Activated CD8-positive, alpha-beta T cell treated with anti-CD3 and anti-CD28 coated beads for 36 hours (primary cell): ENCODE measurements around the gene CKS1B. TPM values are rescaled to one million over a fixed set of nuclear protein-coding genes. Genes with fewer than 3 reads are reported as not detected.

ENCODE experiments used
- ATAC-seq: fragments of 200-7000 bp; cut with Tn5 transposase; one replicate; pipeline ENCODE4 v1.10.0; 2021; ENCODE audit warnings: mild to moderate bottlenecking, moderate library complexity
- CTCF ChIA-PET: fragments of 350-600 bp; sonication (Branson Sonifier 250); formaldehyde crosslinking; loops from one replicate; lab custom pipeline; 2021; ENCODE audit warnings: antibody characterized with exemption; lab: Charles Lee
- POLR2A ChIA-PET: fragments of 350-600 bp; sonication (Branson Sonifier 250); formaldehyde crosslinking; loops from one replicate; lab custom pipeline; 2021; ENCODE audit warnings: antibody characterized with exemption; lab: Charles Lee
- DNase-seq: peaks from one replicate; pipeline ENCODE4 v3.0.0-alpha.2; 2020
- H3K27ac Mint-ChIP-seq: one replicate; pipeline ENCODE4 v1.8.0; 2021; ENCODE audit warnings: mild to moderate bottlenecking, mixed read lengths
- H3K27me3 Mint-ChIP-seq: one replicate; pipeline ENCODE4 v1.8.0; 2021; ENCODE audit warnings: mixed read lengths
- H3K36me3 Mint-ChIP-seq: one replicate; pipeline ENCODE4 v1.8.0; 2021; ENCODE audit warnings: low read depth, mixed read lengths
- H3K4me1 Mint-ChIP-seq: one replicate; pipeline ENCODE4 v1.8.0; 2021; ENCODE audit warnings: low read depth, mixed read lengths
- H3K4me3 Mint-ChIP-seq: one replicate; pipeline ENCODE4 v1.8.0; 2021; ENCODE audit warnings: mild to moderate bottlenecking, moderate library complexity, mixed read lengths
- H3K9me3 Mint-ChIP-seq: one replicate; pipeline ENCODE4 v1.8.0; 2021; ENCODE audit warnings: mixed read lengths
- intact Hi-C: fragments of 100-400 bp; cut with micrococcal nuclease; formaldehyde crosslinking; loops from one replicate; pipeline ENCODE4 v1.10.0; 2022
- total RNA-seq, 2 experiments: library from RNA; stranded (reverse); gene quantifications; one replicate each; pipeline ENCODE4 v1.2.3, GENCODE V29; 2021
- TF ChIP-seq, protein P1 (sequence below): fragments of 200-600 bp; IDR thresholded peaks from one replicate; pipeline ENCODE4 v1.8.0; 2022; ENCODE audit warnings: antibody characterized with exemption, mild to moderate bottlenecking

Gene CKS1B
- total RNA-seq, 2 experiments from 2014 or later, result 172 to 173 TPM

GRCh38 chr1:155009221-155009711, 34.8 kb downstream of the CKS1B start:
- H3K9me3 Mint-ChIP-seq, result no peaks in the 10 kb centered on the region
- H3K36me3 Mint-ChIP-seq, result peaks cover 3% of the 10 kb centered on the region
- DNase-seq, result no peak

GRCh38 chr1:155009742-155010141, 35.3 kb downstream of the CKS1B start:
- Mint-ChIP-seq H3K27ac (peak overlapping the region; percentile 50), H3K4me3 (peak overlapping the region; percentile 31), H3K36me3 (no peaks in the 10 kb centered on the region), H3K9me3 (no peaks in the 10 kb centered on the region), H3K4me1 (peaks cover 76% of the 10 kb centered on the region), H3K27me3 (no peaks in the 10 kb centered on the region)
- ChIA-PET POLR2A (no interaction called here), CTCF (interaction anchor here (1.2 to 1.9 kb wide), 2 partner anchors 10 to 16 kb away, joined by 4 to 5 read pairs; no protein-coding TSS in a partner anchor)
- intact Hi-C loops, result no loop called here
- ATAC-seq (no peak), DNase-seq (no peak)
- TF ChIP-seq, protein P1, sequence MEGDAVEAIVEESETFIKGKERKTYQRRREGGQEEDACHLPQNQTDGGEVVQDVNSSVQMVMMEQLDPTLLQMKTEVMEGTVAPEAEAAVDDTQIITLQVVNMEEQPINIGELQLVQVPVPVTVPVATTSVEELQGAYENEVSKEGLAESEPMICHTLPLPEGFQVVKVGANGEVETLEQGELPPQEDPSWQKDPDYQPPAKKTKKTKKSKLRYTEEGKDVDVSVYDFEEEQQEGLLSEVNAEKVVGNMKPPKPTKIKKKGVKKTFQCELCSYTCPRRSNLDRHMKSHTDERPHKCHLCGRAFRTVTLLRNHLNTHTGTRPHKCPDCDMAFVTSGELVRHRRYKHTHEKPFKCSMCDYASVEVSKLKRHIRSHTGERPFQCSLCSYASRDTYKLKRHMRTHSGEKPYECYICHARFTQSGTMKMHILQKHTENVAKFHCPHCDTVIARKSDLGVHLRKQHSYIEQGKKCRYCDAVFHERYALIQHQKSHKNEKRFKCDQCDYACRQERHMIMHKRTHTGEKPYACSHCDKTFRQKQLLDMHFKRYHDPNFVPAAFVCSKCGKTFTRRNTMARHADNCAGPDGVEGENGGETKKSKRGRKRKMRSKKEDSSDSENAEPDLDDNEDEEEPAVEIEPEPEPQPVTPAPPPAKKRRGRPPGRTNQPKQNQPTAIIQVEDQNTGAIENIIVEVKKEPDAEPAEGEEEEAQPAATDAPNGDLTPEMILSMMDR, result no peak

More at GRCh38 chr1:155009221-155009711, 34.8 kb downstream of the CKS1B start:
- H3K4me3 Mint-ChIP-seq, result peak overlapping the region; percentile 31
- peaks cover 77% of the 10 kb centered on the region for H3K4me1 Mint-ChIP-seq
- ChIA-PET CTCF (interaction anchor here (0.8 to 1.2 kb wide), 2 partner anchors 15 to 48 kb away, joined by 3 to 4 read pairs; partner anchors contain the start of gene PYGO2), POLR2A (interaction anchor here (0.6 to 4.0 kb wide), 3 partner anchors 7 to 22 kb away, joined by 3 to 24 read pairs (median 5); no protein-coding TSS in a partner anchor)
- H3K27ac Mint-ChIP-seq, result peak overlapping the region; percentile 50
- intact Hi-C loops, result no loop called here
- no peaks in the 10 kb centered on the region for H3K27me3 Mint-ChIP-seq
- TF ChIP-seq, protein P1, result no peak
- ATAC-seq, result no peak

GRCh38 chr1:155010211-155010918, 35.9 kb downstream of the CKS1B start:
- Mint-ChIP-seq H3K4me3 (peak overlapping the region; percentile 31), H3K36me3 (no peaks in the 10 kb centered on the region), H3K4me1 (peaks cover 72% of the 10 kb centered on the region), H3K27me3 (no peaks in the 10 kb centered on the region), H3K9me3 (no peaks in the 10 kb centered on the region), H3K27ac (peak overlapping the region; percentile 50)
- TF ChIP-seq, protein P1, result no peak
- ChIA-PET CTCF (interaction anchor here (1.1 to 1.9 kb wide), 4 partner anchors 9 to 81 kb away, joined by 3 to 5 read pairs (median 4); partner anchors contain the start of gene PYGO2), POLR2A (interaction anchor here (0.7 to 0.8 kb wide), 2 partner anchors 9 to 58 kb away, joined by 3 read pairs; no protein-coding TSS in a partner anchor)
- DNase-seq (peak; percentile 36), ATAC-seq (no peak)
- intact Hi-C loops, result no loop called here

- Mint-ChIP-seq H3K4me3 (no peak overlapping the region), H3K36me3 (peaks cover 3% of the 10 kb centered on the region), H3K27me3 (no peaks in the 10 kb centered on the region), H3K9me3 (no peaks in the 10 kb centered on the region), H3K27ac (no peak overlapping the region), H3K4me1 (peaks cover 72% of the 10 kb centered on the region)
- CTCF ChIA-PET, result interaction anchor here (1.1 to 1.9 kb wide), 4 partner anchors 9 to 80 kb away, joined by 3 to 5 read pairs (median 4); partner anchors contain the start of gene PYGO2
- DNase-seq, result no peak
- TF ChIP-seq, protein P1, result no peak
- POLR2A ChIA-PET, result interaction anchor here (0.8 kb wide), 1 partner anchor 58 kb away, joined by 3 read pairs; no protein-coding TSS in a partner anchor
- intact Hi-C loops, result no loop called here
- ATAC-seq, result no peak
Observed at GRCh38 chr1:155011004-155011416, 36.5 kb downstream of the CKS1B start.
